NCI-H2081 treated with DMSO at 0.1 percent for 48 hours (cell line): Measurements from ENCODE around the gene KCNIP1.

ENCODE experiments used
- DNase-seq: peaks from one replicate; lab custom pipeline; 2025; lab: John Stamatoyannopoulos, UW

KCNIP1 gene

GRCh38 chr5:170483701-170484458 lies 19.9 kb upstream of the KCNIP1 start:
- no peak for DNase-seq

DNA sequence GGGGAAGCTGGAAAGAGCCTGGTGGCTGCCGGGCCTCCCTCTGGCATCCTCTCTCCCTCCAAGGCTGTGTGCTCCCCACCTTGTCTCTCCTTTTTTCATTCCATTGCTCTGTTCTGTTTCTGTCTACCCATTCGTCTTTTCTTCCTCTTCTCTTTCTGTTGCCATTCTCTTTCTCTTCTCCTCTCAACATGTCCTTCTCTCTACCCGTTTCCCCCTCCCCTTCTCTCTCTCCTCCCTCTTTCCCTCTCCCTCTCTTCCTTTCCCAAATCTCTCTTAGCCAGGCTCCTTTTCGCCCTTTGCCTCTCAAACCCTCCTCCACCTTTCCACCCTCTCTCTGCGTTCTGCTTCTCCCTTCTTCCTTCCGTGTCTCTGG lies 19.4 kb upstream of the KCNIP1 start:
- no peak for DNase-seq

- no peak for DNase-seq
Observed at GRCh38 chr5:170484847-170485615, 18.8 kb upstream of the KCNIP1 start.

DNA sequence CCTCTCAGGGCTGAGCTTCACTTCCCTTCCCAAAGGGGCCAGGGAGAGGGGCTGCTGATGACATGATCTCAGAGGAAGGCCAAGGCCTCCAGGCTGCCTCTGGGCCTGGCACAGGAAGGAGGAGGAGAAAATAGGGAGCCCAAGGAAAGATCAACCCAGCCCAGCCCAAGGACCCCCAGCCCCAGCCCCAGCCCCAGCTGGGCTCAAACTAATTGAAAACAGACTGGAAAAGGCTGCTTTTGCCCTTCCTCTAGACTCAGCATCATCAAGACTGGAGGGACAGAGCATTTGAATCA lies 18.3 kb upstream of the KCNIP1 start:
- no peak for DNase-seq

DNA sequence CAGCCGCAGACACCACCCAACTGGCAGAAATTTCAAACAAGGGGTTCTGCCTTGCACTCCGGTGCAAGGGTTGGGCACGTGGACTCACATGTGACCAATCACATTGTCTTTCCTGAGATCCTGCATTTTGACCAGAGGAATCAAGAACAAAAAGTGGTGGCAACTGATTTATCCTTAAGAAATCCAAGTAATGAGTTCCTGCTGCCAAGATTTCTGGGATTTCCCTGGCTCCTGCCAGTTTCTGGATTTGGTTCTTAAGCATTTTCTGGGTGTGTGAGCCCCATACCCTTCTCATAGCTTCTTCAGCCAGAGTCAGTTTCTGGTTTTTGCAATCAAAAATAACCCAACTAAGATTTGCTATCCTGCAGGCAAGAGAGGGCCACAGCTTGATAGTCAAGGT lies 17.4 kb upstream of the KCNIP1 start:
- DNase-seq = no peak

DNA sequence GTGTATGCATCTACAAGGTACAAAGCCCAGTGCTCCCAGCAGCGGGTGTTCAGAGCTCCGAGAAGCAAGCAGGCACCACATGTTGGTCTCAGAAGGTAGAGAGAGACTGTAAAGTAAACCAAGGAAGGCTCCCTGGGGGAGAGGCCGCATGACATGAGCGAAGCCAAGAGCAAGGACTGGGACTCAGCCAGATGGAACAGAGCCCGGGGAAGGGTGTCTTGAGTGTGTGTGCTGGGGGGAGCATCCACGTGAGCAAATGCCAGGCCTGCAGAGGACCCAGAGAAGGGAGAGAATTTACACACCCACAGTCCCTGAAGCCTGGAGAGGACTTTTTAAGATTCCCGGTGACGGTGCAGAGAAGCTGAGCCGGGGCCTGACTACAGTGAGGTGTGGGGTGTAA lies 15.2 kb upstream of the KCNIP1 start:
- DNase-seq = no peak

- no peak for DNase-seq
Observed at GRCh38 chr5:170489199-170489598, 14.6 kb upstream of the KCNIP1 start.

DNA sequence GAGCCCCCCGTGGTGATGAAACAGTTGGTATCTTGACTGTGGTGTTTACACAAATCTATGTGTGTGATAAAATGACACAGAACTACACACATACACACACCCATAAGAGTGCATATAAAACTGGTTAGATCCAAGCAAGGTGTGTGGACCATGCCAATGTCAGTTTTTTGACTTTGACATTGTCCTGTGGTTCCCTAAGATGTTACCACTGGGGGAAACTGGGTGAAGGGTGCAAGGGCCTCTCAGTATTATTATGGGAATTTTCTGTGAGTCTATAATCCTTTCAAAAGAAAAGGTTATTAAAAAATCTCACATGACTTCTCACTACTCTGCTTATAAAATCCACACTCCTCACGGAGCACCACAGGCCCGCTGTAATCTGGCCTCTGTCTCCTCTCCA lies 13.4 kb upstream of the KCNIP1 start:
- DNase-seq = no peak

- no peak for DNase-seq
Observed at GRCh38 chr5:170491479-170491878, 12.3 kb upstream of the KCNIP1 start.

GRCh38 chr5:170493028-170493820 lies 10.6 kb upstream of the KCNIP1 start:
- no peak for DNase-seq

GRCh38 chr5:170494041-170494440 lies 9.8 kb upstream of the KCNIP1 start:
- DNase-seq = no peak

- no peak for DNase-seq
Observed at GRCh38 chr5:170495825-170496661, 7.8 kb upstream of the KCNIP1 start.

DNA sequence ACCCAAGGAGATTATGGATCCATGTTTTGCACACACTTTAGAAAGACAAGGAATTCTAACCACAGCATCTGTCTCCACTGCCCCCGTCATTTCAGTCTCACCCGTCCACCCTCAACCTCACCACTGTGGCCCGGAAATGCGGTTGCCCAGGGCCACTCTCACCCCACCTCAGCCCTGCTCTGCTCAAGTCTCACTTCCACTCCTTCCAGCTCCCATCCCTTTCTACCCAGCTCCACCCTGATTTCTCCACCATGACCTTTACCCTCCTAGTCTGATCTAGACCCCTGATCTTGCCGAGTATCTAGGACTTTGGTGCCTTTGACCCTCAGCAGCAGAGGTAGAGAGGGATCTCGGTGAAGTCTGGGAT lies 7.2 kb upstream of the KCNIP1 start:
- DNase-seq = no peak

DNA sequence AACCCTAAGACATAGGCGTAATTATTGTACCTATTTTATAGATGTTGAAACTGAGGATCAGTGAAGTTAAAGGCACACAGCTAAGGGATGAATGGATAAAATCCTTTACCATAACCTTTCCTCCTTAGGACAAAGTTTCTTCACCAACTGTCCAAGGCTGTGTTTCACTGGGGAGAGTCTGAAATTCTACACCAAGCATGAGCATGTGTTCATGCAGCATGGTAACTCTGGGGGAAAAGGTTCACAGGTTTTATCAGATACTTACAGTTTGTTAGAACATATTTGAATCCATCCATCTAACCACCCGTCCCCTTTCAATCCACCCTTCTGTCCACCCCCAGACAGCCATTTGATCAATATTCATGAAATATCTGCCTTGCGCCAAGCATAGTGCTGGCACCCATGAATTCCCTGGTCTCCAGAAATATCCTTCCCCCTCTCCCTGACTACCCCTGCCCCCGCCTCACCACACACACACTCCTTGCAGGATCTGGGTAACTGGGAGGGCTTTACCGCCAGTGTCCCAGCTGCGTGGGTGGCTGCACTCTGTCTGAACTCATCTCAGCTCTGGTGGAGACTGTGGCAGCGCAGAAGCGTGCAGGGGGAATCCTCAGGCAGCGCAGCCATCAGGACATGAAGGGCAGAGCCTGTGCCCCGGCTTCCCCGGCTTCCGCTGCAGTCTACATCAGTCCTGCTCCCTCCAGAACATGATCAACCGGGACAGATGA lies 6.3 kb upstream of the KCNIP1 start:
- DNase-seq = no peak

DNA sequence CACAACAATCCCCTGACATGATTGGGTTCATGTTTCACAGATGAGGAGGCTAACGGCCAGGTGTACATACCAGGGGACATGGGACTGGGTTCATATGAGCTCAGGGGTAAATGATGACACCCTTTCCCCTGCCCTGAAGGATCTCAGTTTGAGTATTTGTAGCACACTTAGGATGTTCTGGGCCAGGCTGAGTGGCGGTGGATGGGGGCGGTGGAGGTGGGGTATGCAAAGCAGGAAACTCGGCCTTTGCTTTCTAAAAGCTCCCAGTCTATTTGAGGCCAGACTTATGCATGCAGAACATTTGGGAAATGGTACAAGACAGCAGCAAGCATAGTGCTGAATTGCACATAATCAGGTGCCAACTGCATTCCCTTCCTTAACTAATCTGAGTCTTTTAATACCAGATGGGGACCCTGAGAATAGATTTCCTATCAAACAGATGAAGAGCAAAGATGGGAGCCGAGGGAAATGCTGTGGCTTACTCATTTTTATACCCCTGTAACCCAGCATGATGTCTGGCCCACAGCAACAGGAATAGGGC lies 4.9 kb upstream of the KCNIP1 start:
- no peak for DNase-seq

DNA sequence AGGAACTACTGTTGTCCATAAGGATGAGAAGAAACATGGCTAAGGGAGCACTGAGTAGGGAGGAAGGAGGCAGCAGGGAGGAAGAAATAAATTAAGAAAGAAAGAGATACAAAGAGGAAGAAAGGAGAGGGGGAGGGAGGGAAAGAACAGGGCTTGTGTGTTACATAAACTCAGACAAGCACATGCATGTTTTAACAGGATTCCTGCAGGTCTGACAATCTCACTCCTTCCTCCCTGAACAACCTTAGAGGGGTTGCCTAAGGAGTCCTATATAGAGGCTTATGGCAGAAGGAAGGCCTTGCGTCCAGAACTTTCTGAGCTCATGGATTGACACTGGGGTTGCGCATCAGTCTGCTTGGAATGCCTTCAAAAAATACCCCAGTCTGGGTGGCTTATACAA lies 4.2 kb upstream of the KCNIP1 start:
- DNase-seq = no peak

DNA sequence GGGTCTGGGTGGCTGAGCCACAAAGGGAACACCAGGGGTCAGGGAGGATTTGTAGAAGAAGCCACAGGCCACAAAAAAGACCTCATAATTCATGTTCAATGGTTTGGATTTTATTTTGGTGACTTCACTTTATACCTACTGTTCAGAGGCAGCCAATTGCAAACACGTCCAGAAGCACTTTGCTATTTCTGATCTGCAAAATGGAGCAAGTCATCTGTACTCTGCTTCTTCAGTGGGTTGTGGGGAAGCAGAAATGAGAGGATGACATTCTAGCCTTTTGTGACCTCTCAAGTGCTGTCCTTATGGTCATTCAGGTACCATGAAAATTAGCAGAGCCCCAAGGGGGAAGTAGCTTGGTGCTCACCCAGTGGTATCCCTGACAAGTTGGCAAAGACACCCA lies 2.5 kb upstream of the KCNIP1 start:
- no peak for DNase-seq

GRCh38 chr5:170501931-170502330 lies 1.9 kb upstream of the KCNIP1 start:
- no peak for DNase-seq

- DNase-seq = no peak
Observed at GRCh38 chr5:170504616-170505266, 921 bp downstream of the KCNIP1 start.

DNA sequence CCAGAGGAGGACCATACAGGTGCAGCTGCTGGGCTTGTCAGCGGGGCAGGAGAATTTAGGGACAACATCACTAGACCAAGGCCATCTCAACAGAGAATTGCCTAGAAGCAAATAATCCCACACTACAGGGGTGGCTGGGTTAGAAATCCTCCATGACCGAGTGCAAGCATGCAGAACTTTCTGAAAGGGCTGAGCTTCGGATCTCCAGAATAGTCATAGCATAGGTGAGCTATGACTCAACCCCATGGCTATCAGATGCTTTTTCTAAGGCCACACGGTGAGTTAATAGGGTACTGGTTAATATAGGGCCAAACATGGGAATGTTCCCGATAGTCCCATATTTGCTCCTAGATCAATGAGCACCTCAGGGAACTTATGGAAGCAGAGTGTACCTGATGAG lies 4.2 kb downstream of the KCNIP1 start:
- DNase-seq = no peak
